HG02840 (cell line): ENCODE measurements around the gene CBFB.
"Not testable (repeated sequence)": the region's sequence is repeated elsewhere in the genome, so short reads cannot be mapped to it uniquely, and the experiment has no call there.

Source experiments
- ATAC-seq: cut with Tn5 transposase; IDR thresholded peaks from one replicate; pipeline ENCODE4 v1.9.1; 2021; ENCODE audit warnings: mild to moderate bottlenecking, moderate library complexity, moderate number of reproducible peaks; ENCODE audit not compliant: unreplicated experiment, low FRiP score

CBFB gene

DNA sequence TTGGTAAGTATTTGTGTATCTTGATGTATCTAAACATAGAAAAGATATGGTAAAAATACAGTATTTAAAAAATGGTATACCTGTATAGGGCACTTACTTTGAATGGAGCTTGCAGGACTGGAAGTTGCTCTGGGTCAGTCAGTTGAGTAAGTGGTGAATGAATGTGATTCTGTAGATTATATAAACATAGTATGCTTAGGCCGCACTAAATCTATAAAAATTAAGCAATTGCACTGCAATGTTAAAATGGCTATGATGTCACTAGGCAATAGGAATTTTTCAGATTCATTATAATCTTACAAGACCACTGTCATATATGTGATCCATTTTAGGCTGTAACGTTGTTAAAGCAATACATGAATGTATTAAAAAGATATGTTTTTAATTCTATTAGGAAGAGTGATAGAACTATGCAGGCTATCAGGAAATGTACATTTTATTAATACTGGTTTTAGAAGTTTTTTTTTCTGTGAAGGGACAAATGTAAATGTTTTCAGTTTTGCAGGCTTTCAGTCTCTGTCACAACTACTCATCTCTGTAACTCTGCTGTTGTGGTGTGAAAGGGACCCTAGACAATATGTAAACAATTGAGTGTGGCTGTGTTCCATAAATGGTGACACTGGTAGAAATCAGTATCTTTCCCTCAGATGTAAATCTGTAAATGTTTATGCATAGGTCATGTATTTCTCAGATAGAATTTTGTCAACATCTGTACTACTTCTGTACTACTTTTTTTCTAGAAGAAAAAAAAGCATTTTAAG, 10.5 kb downstream of the CBFB start:
- no peak for ATAC-seq

DNA sequence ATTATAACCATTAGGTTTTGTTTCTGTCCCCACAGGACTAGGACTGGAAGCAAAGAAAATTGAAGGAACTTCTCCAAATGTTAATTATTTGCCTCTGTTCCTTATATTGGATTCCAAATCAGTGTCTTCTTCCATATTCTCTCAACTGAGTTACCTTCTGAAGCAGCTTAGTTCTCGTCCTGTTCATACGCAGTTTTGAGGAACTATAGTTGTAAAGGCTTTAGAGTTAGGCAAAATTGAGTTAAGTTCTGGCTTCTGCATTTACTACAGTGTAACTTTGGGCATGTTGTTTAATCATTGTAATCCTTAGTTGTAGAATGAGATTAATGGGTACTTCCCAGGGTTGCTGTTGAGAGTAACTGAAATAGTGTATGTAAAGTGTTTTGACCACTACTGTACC, 11.2 kb downstream of the CBFB start:
- ATAC-seq = no peak

- no peak for ATAC-seq
Observed at GRCh38 chr16:67040906-67041305, 12.0 kb downstream of the CBFB start.

DNA sequence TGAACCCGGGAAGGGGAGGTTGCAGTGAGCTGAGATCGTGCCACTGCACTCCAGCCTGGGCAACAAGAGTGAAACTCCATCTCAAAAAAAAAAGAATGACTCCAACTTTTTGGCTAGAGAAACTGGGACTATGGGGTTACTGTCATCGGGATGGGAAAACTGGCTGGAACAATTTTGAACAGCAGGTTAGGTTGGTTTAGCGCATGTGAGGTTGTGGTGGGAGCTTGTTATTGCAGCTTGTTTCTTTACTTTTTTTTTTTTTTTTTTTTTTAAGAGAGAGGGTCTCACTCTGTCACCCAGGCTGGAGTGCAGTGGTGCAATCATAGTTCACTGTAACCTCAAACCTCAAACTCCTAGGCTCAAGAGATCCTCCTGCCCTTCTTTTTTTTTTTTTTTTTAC, 12.6 kb downstream of the CBFB start:
- not testable (repeated sequence) for ATAC-seq

- no peak for ATAC-seq
Observed at GRCh38 chr16:67043420-67043819, 14.5 kb downstream of the CBFB start.

GRCh38 chr16:67050796-67051195, 21.8 kb downstream of the CBFB start:
- no peak for ATAC-seq

DNA sequence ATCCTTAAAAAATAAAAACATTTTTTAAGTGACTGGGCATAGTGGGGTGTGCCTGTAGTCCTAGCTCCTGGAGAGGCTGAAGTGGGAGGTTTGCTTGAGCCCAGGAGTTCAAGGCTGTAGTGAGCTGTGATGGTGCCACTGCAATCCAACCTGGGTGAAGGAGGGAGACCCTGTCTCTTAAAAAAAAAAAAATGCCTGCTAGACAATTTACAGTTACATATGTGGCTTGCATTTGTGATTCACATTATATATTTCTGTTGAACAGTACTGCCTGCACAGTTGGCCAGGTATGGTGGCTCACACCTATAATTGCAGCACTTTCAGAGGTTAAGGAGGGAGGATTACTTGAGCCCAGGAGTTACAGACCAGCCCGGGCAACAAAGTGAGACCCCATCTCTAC, 23.4 kb downstream of the CBFB start:
- ATAC-seq = no peak

DNA sequence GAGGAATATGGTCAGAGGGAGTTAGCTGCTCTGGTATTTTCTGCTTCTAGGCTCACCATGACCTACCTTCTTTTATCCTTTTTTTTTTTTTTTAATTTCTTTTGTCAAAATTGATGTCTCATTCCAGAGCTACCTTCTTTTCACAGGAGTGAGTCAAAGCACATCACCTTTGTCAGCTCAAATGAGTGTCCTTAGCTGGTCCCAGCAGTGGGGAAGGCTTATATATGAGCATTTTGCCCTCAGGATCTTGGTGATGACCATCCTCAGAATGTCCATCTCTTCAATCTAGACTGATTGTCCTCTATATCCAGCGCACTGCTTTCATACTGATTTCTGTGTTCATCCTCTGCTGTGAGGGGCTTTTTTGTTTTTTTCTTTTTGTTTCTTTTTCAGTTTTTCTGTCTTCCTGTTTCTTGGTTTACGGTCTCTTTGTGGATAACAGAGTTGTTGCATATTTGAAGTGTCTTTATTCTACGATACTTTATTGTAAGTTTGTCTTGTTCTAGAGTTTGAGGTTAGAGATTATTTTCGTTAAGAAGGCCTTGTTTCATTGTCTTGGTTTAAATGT, 24.9 kb downstream of the CBFB start:
- no peak for ATAC-seq

DNA sequence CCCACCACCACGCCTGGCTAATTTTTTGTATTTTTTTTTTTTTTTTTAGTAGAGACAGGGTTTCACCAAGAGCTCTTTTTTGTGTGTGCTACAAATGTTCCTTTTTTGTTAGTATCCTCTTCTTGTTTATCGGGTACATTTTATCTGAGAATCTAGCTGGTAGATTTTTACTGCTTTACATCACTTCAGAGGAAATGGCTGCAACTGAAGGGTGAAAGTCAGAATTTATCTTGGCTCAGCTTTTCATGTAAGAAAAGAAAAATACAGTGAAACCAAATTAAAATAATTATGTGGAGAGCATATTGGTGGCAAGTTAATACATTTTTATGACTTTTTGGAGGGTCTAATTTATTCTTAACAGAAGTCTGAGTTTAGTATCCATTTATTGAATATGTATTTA, 26.0 kb downstream of the CBFB start:
- ATAC-seq = no peak

DNA sequence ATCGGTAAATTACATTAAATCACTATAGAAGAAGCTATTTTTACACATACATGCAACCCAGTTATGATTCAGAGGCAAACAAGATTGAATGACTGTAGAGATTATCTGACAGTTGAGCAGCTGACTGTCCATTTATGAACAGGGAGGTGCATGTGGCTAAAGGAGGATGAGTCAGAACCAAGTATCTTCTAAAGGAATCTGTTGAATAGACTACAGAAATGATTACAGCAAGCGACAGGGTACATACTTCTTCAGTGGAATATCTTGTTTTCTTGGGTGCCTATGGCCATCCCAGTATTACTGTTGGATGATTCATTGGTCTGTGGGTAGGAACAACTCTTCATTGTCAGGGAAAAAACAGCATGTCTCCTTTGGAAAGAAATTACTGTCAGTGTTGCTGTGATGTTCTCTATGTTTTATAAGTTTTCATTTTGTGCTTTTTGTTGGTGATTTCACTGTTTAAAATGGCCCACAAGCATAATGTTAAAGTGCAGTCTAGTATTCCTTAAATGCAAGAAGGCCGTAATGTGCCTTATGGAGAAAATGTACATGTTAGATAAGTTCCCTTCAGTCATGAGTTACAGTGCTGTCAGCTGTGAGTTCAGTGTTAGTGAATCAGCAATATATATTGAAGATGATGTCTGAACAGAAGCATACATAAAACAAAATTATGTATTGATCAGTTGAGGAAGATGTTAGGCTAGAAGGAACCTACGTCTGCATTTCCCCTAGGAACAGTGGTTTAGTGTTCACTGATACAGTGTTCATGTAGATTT, 27.0 kb downstream of the CBFB start:
- ATAC-seq = no peak

- no peak for ATAC-seq
Observed at GRCh38 chr16:67063008-67063407, 34.1 kb downstream of the CBFB start.

DNA sequence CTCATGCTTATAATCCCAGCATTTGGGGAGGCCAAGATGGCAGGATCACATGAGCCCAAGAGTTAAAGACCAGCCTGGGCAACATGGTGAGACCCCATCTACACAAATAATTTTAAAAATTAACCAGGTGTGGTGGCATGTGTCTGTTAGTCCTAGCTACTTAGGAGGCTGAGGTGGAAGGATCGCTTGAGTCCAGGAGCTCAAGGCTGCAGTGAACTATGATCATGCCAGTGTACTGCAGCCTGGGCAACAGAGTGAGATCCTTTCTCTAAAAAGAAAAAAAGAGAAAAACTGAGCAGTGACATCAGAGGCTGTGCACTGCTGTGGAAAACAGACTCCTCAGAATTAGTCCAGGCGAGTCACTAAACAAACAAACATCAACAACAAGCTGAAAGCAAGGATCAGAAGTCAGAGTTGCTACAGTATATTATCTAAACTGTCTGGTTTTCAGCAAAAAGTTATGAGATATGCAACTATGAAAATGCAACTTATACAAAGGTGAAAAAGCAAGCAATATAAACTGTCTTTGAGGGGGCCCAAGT, 39.3 kb downstream of the CBFB start:
- no peak for ATAC-seq

DNA sequence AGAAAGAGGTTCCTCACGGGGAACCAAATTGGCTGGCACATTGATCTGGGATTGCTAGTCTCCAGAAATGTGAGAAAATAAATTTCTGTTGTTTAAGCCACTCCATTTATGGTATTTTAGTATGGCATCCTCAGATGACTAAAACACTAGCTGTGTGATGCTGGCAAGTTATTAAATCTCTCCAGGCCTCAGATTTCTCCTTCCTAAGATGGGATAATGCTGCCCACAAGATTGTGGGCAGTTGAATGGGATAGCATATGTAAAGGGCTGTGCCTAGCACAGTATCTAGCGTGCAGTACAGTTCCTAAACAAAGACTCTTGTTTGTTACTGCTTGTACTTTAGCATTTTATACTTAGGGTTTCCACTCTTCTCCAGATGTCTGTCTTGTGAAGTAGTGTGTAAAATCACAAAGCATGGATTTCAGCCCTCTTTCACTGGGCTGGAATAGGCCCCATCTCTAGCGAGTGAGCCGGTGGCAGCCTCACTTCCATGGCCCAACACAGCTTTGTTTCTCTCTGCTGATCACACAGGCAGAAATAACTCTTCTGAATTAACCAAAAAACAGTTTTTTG, 42.6 kb downstream of the CBFB start:
- ATAC-seq = no peak

DNA sequence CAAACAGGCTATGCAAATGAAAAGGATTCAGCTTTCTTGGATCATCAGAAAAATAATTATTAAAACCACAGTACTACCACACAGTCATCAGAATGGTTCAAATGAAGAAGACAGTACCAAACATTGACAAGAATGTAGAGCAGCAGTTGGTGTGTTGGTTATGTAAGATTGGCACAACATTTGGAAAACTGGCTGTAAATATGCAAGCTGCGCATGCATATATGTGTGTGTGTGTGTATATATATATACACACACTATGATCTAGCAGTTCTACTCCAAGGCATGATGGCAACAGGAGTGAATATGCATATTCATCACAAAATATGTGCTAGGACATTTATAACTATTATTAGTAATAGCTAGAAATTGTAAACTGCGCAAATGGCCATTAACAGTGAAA, 46.4 kb downstream of the CBFB start:
- ATAC-seq = no peak

DNA sequence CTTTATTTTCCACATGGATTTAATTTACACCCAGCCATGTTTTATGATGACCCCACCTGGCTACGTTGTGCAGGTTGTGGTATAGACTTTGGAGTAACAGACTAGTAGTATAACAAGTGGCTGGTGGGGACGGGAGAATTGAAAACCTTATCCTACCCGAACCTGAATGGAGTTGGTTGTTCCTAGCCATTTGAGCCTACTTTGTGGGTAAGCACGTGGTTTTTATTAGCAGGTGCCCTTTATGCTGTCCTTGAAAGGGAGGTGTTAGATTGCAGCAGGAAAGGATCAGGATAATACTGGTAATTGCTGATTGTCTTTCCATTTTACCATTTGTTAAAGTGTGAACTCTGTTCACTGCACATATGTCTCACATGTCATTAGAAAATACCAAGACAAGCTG, 48.9 kb downstream of the CBFB start:
- ATAC-seq = no peak

- no peak for ATAC-seq
Observed at GRCh38 chr16:67082100-67082499, 53.2 kb downstream of the CBFB start.

DNA sequence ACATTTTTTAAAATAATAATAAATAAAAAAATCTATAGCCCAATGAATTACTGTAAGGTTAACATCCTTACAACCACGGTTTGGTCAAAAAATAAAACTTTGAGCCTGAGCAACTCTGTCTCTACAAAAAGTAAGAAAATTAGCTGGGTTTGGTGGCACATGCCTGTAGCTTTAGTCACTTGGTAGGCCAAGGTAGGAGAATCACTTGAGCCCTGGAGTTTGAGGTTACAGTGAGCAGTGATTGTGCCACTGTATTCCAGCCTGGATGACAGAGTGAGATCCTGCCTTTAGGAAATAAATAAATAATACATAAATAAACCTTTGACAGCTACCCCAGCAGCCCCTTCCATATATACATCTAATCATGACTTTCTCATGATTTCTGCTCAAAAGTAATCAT, 53.9 kb downstream of the CBFB start:
- ATAC-seq = no peak

- no peak for ATAC-seq
Observed at GRCh38 chr16:67084345-67085028, 55.5 kb downstream of the CBFB start.

GRCh38 chr16:67086822-67087221, 57.9 kb downstream of the CBFB start:
- ATAC-seq = no peak

DNA sequence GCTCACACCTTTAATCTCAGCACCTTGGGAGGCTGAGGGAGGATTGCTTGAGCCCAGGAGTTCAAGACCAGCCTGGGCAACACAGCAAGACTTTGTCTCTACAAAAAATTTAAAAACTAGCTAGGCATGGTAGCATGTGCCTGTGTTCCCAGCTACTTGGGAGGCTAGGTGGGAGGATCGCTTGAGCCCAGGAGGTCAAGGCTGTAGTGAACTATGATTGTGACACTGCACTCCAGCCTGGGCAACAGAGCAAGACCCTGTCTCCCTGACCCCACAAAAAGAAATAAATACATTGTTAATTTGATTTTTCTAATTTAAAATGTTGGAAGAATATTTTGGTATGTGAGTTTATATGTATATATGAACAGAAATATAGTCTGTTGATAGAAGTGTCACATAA, 58.3 kb downstream of the CBFB start:
- no peak for ATAC-seq

- ATAC-seq = no peak
Observed at GRCh38 chr16:67087803-67088202, 58.9 kb downstream of the CBFB start.
